SK-MEL-5 (cell line): ENCODE measurements around the gene R3HDM2. TPM values are rescaled to one million over a fixed set of nuclear protein-coding genes. Genes with fewer than 3 reads are reported as not detected.
"Not testable (repeated sequence)": the region's sequence is repeated elsewhere in the genome, so short reads cannot be mapped to it uniquely, and the experiment has no call there.

ENCODE experiments used
- DNase-seq: peaks from one replicate; pipeline ENCODE4 v3.0.0-alpha.2; 2016; ENCODE audit warnings: low read depth, low spot score
- in situ Hi-C: cut with HindIII; loops from 2 replicates; pipeline ENCODE4 v1.10.0; 2016; ENCODE audit warnings: low sequenced_read_pairs, high pct_unique_total_duplicates, low pct_unique_long_range_greater_than_20kb
- total RNA-seq: library from RNA; depleted of rRNA; stranded (reverse); fragments of >200 nt; shearing (Covaris generic); gene quantifications from 2 replicates; pipeline ENCODE4 v1.2.3, GENCODE V29; 2014

Gene R3HDM2
- total RNA-seq, 1 experiment from 2014 or later: 15.2 TPM

- in situ Hi-C loops: no loop called here
- no peak for DNase-seq
These were observed 26.1 kb upstream of the R3HDM2 start for GRCh38 chr12:57456737-57457490.

- peak; percentile 77 for DNase-seq
- in situ Hi-C loops: no loop called here
These were observed 25.4 kb upstream of the R3HDM2 start for GRCh38 chr12:57456145-57456700.

- no peak for DNase-seq
- in situ Hi-C loops: no loop called here
These were observed 24.7 kb upstream of the R3HDM2 start for GRCh38 chr12:57455374-57456144.

GRCh38 chr12:57454566-57455373 lies 23.9 kb upstream of the R3HDM2 start, which contains the start of gene INHBE:
Gene INHBE (plus strand): TSS chr12:57455307. CDS start chr12:57455537, 230 bp downstream.
- DNase-seq: no peak
- in situ Hi-C loops: no loop called here

- in situ Hi-C loops: no loop called here
These were observed 23.3 kb upstream of the R3HDM2 start for GRCh38 chr12:57454213-57454565.

GRCh38 chr12:57452937-57453509 lies 22.2 kb upstream of the R3HDM2 start:
- DNase-seq: peak; percentile 83
- in situ Hi-C loops: no loop called here

More at GRCh38 chr12:57454213-57454565, 23.3 kb upstream of the R3HDM2 start:
- DNase-seq: no peak

GRCh38 chr12:57452181-57452936 lies 21.5 kb upstream of the R3HDM2 start:
- in situ Hi-C loops: no loop called here

GRCh38 chr12:57451233-57451778 lies 20.5 kb upstream of the R3HDM2 start:
- in situ Hi-C loops: no loop called here

More at GRCh38 chr12:57452181-57452936, 21.5 kb upstream of the R3HDM2 start:
- no peak for DNase-seq

GRCh38 chr12:57450057-57450456 lies 19.2 kb upstream of the R3HDM2 start:
- DNase-seq: no peak
- in situ Hi-C loops: no loop called here

More at GRCh38 chr12:57451233-57451778, 20.5 kb upstream of the R3HDM2 start:
- DNase-seq: no peak

- in situ Hi-C loops: no loop called here
- no peak for DNase-seq
These were observed 18.5 kb upstream of the R3HDM2 start for GRCh38 chr12:57449375-57449774.

- DNase-seq: no peak
- in situ Hi-C loops: no loop called here
These were observed 17.8 kb upstream of the R3HDM2 start for GRCh38 chr12:57448669-57449068.

- DNase-seq: no peak
- in situ Hi-C loops: no loop called here
These were observed 15.6 kb upstream of the R3HDM2 start for GRCh38 chr12:57446292-57446960.

GRCh38 chr12:57444744-57445143 lies 13.9 kb upstream of the R3HDM2 start:
- no peak for DNase-seq
- in situ Hi-C loops: no loop called here

GRCh38 chr12:57444337-57444736 lies 13.5 kb upstream of the R3HDM2 start:
- DNase-seq: not testable (repeated sequence)

GRCh38 chr12:57441846-57442427 lies 11.1 kb upstream of the R3HDM2 start:
- in situ Hi-C loops: no loop called here
- DNase-seq: no peak

More at GRCh38 chr12:57444337-57444736, 13.5 kb upstream of the R3HDM2 start:
- in situ Hi-C loops: not testable (repeated sequence)

GRCh38 chr12:57441393-57441792 lies 10.6 kb upstream of the R3HDM2 start:
- DNase-seq, in situ Hi-C loops: not testable (repeated sequence)
